NCI-H82 treated with DMSO at 0.1 percent for 48 hours (cell line): ENCODE measurements around the gene ARMC9.

ENCODE experiments used
- DNase-seq: peaks from one replicate; lab custom pipeline; 2025; ENCODE audit not compliant: unreplicated experiment; lab: John Stamatoyannopoulos, UW

The ARMC9 gene

GRCh38 chr2:231378026-231378722, 179.7 kb downstream of the ARMC9 start:
- DNase-seq = no peak

- no peak for DNase-seq
Observed at GRCh38 chr2:231379266-231380215, 181.1 kb downstream of the ARMC9 start.

- DNase-seq = no peak
Observed at GRCh38 chr2:231380307-231380706, 181.9 kb downstream of the ARMC9 start.

- no peak for DNase-seq
Observed at GRCh38 chr2:231380991-231381847, 182.8 kb downstream of the ARMC9 start.

GRCh38 chr2:231382116-231382515, 183.7 kb downstream of the ARMC9 start:
- DNase-seq = no peak

GRCh38 chr2:231383416-231384108, 185.1 kb downstream of the ARMC9 start:
- DNase-seq = no peak

GRCh38 chr2:231384109-231384435, 185.6 kb downstream of the ARMC9 start:
- no peak for DNase-seq

- DNase-seq = no peak
Observed at GRCh38 chr2:231384970-231385369, 186.5 kb downstream of the ARMC9 start.

GRCh38 chr2:231385429-231385828, 187.0 kb downstream of the ARMC9 start:
- no peak for DNase-seq

GRCh38 chr2:231386446-231386845, 188.0 kb downstream of the ARMC9 start:
- no peak for DNase-seq

GRCh38 chr2:231387904-231388724, 189.7 kb downstream of the ARMC9 start:
- DNase-seq = no peak

- no peak for DNase-seq
Observed at GRCh38 chr2:231388725-231389346, 190.4 kb downstream of the ARMC9 start.

- DNase-seq = no peak
Observed at GRCh38 chr2:231390667-231391066, 192.2 kb downstream of the ARMC9 start.

GRCh38 chr2:231391981-231392380, 193.6 kb downstream of the ARMC9 start:
- no peak for DNase-seq

- DNase-seq = no peak
Observed at GRCh38 chr2:231392431-231393148, 194.2 kb downstream of the ARMC9 start.

- no peak for DNase-seq
Observed at GRCh38 chr2:231393149-231394131, 195.0 kb downstream of the ARMC9 start.
